ENCODE measurements around the gene SYTL2.
"Not testable (repeated sequence)": the region's sequence is repeated elsewhere in the genome, so short reads cannot be mapped to it uniquely, and the experiment has no call there.

SYTL2 gene

DNA sequence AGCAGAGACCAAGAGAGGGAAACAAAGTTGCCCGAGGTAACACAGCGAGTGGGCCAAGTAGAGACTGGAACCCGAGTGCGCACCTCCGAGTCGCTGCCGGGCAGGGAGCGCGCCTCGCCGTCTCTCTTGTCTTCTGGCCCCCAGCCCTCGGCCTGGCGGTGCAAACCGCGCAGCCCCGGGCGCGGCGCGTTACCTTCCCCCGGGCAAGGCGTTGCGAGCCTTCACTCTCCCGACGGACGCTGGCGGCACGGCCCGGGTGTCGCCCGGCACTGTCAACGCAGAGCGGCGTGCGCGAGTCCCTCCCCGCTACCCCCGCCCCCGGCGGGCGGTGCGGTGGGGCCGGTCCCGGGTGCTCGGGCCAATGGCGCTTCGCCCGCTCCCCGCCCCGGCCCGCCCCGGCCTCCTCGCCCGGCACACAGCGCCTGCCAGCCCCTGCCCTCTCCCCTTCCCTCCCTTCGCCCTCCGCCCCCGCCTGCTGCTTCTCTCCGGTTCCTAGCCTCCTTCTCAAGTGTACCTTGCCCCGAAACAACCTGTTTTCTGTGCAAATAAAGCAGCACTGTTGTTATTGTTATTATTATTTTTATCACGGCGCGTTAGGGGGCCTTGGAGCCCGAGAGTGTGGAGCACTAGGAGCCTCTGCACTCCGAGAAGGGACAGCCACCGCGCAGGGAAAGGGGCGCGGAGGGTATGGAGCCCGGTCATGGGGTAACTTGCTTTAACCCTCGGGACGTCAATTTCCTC, at the start of gene SYTL2:
Gene SYTL2, minus strand, starts transcription at position 271 of the 741 bp plus-strand sequence. CDS start 53,416 bp downstream, outside the sequence.
- no peak for TF ChIP-seq CTCF (IDR thresholded peaks at IDR 0.05; ENCODE audit: extremely low read depth, insufficient read depth, missing control alignments)
- in situ Hi-C loops (cut with MboI; ENCODE audit: low pct_unique_long_range_greater_than_20kb, low sequenced_read_pairs, unreplicated experiment): no loop called here
- peak; percentile 66 for DNase-seq (ENCODE audit: low spot score)

DNA sequence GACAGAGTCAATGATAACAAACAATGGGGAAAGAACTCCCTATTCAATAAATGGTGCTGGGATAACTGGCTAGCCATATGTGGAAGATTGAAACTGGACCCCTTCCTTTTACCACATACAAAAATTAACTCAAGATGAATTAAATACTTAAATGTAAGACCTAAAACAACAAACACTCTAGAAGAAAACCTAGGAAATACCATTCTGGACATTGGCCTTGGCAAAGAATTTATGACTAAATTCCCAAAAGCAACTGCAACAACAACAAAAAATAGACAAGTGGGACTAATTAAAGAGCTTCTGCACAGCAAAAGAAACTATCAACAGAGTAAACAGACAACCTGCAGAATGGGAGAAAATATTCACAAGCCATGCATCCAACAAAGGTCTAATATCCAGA, 48.6 kb upstream of the SYTL2 start:
- in situ Hi-C loops (cut with MboI; ENCODE audit: low pct_unique_long_range_greater_than_20kb, low sequenced_read_pairs, unreplicated experiment): loop anchor here (25.0 kb wide), 1 partner anchor 428 kb away; no protein-coding TSS in a partner anchor
- DNase-seq (ENCODE audit: low spot score): not testable (repeated sequence)

DNA sequence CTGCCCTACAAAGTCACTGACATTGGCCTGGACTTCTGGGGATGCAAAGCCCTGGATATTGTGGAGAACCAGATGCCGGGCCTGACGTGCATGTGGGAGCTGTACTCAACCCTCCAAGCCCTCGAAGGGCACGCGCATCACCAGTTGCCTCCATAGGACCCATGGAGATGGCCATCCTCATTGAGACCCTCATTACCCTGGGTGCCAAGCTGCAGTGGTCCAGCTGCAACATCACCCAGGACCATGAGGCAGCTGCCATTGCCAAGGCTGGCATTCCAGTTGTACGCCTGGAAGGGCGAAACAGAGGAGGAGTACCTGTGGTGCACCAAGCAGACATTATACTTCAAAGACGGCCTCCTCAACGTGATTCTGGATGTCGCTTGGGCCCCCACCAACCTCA, 46.2 kb upstream of the SYTL2 start:
- no peak for DNase-seq (ENCODE audit: low spot score)
- no peak for TF ChIP-seq CTCF (IDR thresholded peaks at IDR 0.05; ENCODE audit: extremely low read depth, insufficient read depth, missing control alignments)
- in situ Hi-C loops (cut with MboI; ENCODE audit: low pct_unique_long_range_greater_than_20kb, low sequenced_read_pairs, unreplicated experiment): loop anchor here (25.0 kb wide), 1 partner anchor 430 kb away; no protein-coding TSS in a partner anchor

- no peak for TF ChIP-seq CTCF (IDR thresholded peaks at IDR 0.05; ENCODE audit: extremely low read depth, insufficient read depth, missing control alignments)
- no peak for DNase-seq (ENCODE audit: low spot score)
- in situ Hi-C loops (cut with MboI; ENCODE audit: low pct_unique_long_range_greater_than_20kb, low sequenced_read_pairs, unreplicated experiment): loop anchor here (25.0 kb wide), 1 partner anchor 432 kb away; no protein-coding TSS in a partner anchor
These were observed 44.4 kb upstream of the SYTL2 start, which contains the start of gene CCDC83 for GRCh38 chr11:85855341-85855656. TSS of gene CCDC83 (plus strand) at chr11:85855383. CDS start at chr11:85865124, 9,741 bp downstream.

- in situ Hi-C loops (cut with MboI; ENCODE audit: low pct_unique_long_range_greater_than_20kb, low sequenced_read_pairs, unreplicated experiment): loop anchor here (25.0 kb wide), 1 partner anchor 433 kb away; no protein-coding TSS in a partner anchor
- peak; percentile 93 for DNase-seq (ENCODE audit: low spot score)
- TF ChIP-seq CTCF (IDR thresholded peaks at IDR 0.05; ENCODE audit: extremely low read depth, insufficient read depth, missing control alignments): peak; percentile 87
These were observed 43.8 kb upstream of the SYTL2 start for GRCh38 chr11:85854557-85855340.

GRCh38 chr11:85854212-85854556, 43.2 kb upstream of the SYTL2 start:
- TF ChIP-seq CTCF (IDR thresholded peaks at IDR 0.05; ENCODE audit: extremely low read depth, insufficient read depth, missing control alignments): no peak
- in situ Hi-C loops (cut with MboI; ENCODE audit: low pct_unique_long_range_greater_than_20kb, low sequenced_read_pairs, unreplicated experiment): loop anchor here (25.0 kb wide), 1 partner anchor 433 kb away; no protein-coding TSS in a partner anchor
- DNase-seq (ENCODE audit: low spot score): no peak

GRCh38 chr11:85853541-85853940, 42.6 kb upstream of the SYTL2 start:
- in situ Hi-C loops (cut with MboI; ENCODE audit: low pct_unique_long_range_greater_than_20kb, low sequenced_read_pairs, unreplicated experiment): loop anchor here (25.0 kb wide), 1 partner anchor 434 kb away; no protein-coding TSS in a partner anchor
- not testable (repeated sequence) for DNase-seq (ENCODE audit: low spot score)

DNA sequence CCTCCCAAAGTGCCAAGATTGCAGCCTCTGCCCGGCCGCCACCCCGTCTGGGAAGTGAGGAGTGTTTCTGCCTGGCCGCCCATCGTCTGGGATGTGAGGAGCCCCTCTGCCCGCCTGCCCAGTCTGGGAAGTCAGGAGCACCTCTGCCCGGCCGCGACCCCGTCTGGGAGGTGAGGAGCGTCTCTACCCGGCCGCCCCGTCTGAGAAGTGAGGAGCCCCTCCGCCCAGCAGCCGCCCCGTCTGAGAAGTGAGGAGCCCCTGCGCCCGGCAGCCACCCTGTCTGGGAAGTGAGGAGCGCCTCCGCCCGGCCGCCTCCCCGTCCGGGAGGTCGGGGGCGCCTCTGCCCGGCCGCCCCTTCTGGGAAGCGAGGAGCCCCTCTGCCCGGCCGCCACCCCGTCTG, 41.8 kb upstream of the SYTL2 start:
- in situ Hi-C loops (cut with MboI; ENCODE audit: low pct_unique_long_range_greater_than_20kb, low sequenced_read_pairs, unreplicated experiment): loop anchor here (25.0 kb wide), 1 partner anchor 435 kb away; no protein-coding TSS in a partner anchor
- not testable (repeated sequence) for DNase-seq (ENCODE audit: low spot score)

Measured in GM13977 (cell line).